GM21423 (cell line): ENCODE measurements around the gene COX6B2.

Experiments used
- ATAC-seq: cut with Tn5 transposase; IDR thresholded peaks from one replicate; pipeline ENCODE4 v1.9.1; 2021; ENCODE audit warnings: mild to moderate bottlenecking, moderate library complexity; ENCODE audit not compliant: unreplicated experiment

COX6B2 gene

GRCh38 chr19:55362990-55363716 lies 8.6 kb upstream of the COX6B2 start, which contains the start of gene GARIN5B:
TSS of gene GARIN5B (minus strand) at chr19:55363260. CDS start at chr19:55363066, 194 bp downstream.
- ATAC-seq: no peak

GRCh38 chr19:55362174-55362989 lies 7.9 kb upstream of the COX6B2 start:
- ATAC-seq: no peak

- no peak for ATAC-seq
Observed at GRCh38 chr19:55360902-55361301, 6.4 kb upstream of the COX6B2 start.

- no peak for ATAC-seq
Observed at GRCh38 chr19:55358943-55359908, 4.7 kb upstream of the COX6B2 start.

DNA sequence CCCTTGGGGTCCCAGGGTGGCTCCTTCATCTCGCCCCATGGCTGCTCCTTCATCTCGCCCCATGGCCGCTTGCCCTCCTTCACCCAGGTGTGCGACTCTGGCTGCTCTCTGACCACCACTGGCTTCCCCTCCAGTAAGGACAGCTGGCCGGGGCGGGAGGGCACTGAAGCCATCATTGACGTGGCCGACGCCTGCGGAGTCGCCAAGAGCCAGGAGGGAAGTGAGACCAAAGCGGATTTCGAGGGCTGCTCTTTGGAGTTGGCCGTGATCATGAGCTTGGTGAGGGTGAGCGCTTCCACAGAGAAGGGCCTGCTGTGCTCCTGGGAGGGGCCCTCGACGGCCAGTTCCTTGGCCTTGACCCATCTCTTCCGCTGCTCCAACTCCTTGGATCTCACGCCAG lies 4.0 kb upstream of the COX6B2 start:
- no peak for ATAC-seq

- ATAC-seq: no peak
Observed at GRCh38 chr19:55355213-55355821, 798 bp upstream of the COX6B2 start.

DNA sequence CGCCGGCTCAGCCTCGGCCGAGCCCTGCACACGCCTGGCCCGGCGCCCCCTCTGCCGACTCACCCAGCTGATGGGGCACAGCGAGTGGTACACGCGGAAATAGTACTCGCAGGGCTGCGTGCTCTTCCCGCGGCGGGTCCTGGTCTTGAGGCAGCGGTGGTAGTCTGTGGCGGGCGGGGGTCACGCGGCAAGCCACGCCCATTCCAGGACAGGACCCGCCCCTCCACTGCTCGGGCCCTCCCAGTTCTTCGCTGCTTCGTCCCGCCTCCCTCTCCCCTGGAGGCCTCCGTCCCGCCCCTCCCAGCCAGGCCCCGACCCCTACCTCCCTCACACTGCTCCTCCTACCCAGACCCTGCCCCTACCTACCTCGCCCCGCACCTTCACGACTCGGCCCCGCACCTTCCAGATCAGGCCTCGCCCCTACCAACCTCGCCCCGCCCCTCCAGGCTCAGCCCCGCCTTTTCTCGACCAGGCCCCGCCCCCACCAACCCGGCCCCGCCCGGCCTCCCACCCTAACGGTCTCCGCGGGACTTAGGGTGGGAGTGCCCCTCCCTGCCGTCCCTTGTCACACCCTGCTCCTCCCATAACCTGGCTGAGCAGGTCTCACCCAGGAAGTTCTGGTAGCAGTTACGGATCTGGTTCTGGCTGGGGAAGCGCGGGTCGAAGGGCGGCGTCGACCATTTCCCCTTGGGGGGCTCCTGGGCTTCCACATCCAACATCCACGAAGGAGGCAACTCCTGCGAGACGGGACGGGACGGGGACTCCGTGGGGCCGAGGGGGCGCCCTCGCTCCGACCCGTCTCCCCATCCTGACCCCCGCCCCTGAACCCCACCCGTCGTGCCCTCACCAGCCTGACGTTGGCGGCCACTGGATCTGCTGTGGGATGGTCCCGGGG lies 469 bp downstream of the COX6B2 start:
- ATAC-seq: no peak

GRCh38 chr19:55353356-55353802 lies 1.1 kb downstream of the COX6B2 start:
- ATAC-seq: no peak

DNA sequence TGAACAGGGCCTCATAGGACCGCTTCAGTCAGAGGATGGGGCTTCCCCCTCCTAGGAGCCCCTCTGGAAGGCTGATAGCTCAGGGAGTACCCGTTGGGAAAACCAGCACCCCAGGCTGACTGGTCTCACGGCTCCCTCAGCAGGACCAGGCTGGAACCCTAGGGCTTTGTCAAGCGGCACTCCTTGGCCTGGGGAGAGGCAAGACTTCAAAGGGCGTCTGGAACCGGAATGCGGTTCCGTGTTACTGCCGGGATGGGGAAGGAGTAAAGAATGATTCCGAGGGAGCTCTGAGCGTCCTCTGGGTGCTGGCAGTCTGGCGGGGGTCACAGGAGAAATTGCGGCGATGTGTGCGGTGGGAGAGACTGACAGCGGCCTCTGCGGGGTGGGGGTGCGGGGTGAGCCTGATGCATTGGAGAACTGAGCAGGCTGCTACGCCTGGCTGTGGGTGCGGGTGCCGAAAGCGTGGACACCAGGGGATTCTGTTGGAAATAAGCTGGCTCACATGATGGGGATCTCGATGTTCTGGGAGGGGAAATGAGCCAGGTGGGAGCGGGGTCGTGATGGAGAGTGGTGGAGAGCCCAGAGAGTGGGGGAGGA lies 1.9 kb downstream of the COX6B2 start:
- no peak for ATAC-seq

DNA sequence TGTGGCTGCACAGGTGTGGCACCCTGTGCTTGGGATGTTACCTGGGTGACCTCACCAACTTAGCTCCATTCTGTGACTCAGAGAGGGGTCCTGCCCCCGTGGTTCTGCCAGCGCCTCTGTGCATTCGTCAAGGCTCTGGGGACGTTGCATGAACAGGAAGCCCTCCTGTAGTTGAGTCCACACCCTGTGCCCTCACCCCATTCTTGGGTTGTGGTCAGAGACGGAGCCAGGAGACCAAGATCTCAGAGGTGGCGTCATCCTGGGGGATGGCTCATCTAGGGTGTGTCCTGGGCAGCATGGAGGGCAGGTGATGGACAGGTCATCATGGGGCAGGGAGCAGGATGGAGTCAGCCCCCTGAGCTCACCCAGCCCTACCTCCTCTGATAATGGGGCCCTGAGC lies 2.5 kb downstream of the COX6B2 start:
- ATAC-seq: no peak

DNA sequence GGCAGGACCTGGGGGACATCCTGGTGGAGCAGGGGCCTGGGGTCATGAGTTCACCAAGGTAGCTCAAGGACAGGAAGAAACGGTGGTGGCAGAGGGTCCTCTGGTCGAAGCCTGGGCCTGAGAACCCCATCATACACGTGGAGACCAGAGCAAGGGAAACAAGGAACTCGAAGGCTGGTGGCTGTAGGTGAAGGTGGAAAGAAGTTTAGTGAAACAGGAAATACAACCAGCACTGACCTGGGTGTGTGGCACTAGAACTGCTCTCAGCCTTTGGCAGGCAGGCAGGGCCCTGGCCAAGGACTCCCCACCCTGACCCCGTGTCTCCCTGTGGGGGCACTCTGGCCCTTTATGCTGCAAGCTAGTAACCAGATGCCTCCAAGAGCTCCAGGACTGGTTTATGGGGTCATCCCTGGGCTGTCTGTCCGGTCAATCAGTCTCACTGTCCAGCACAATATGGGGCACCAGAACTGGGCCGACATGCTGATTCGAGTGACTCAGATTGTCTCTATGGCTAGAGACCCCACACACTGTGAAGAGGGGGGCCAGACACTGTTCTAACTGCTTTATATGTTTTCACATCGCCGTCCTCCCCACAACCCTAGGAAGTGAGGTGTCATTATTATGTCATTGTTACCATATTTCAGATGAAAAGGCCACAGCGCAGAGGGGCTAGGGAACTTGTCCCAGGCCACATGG lies 3.8 kb downstream of the COX6B2 start:
- no peak for ATAC-seq

DNA sequence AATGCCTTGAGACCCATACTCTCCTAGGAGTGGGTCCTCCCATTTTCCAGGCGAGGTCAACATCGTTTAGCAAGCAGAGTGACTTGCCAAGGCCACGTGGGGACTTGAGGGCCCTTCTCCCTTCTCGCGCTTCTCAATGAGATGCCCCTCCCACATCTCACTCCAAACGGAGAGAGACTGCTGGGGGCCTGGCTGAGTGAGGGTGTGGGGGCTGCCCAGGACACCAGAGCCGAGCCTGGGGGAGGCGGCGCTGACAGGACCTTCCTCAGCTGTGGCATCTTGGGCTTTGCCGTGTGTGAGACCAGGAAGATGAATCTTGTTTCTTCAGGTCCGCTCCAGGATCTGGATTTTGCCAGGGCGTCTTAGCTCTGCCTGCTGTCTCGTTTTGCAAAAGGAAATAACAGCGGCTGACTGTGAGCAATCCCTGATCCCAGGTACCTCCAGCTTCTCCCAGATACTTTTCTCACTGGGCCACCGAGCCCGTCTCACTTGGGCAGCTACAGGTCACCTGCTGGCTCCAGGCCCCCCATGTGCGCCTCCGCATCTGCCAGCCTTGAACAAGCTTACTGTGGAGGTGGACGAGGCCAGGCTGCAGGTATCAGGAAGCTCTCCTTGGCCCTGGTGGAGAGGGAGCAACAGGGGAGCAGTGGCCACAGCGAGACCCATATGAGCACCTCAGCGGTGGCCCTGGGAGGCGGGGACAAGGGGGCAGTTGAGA lies 6.0 kb downstream of the COX6B2 start:
- ATAC-seq: no peak

DNA sequence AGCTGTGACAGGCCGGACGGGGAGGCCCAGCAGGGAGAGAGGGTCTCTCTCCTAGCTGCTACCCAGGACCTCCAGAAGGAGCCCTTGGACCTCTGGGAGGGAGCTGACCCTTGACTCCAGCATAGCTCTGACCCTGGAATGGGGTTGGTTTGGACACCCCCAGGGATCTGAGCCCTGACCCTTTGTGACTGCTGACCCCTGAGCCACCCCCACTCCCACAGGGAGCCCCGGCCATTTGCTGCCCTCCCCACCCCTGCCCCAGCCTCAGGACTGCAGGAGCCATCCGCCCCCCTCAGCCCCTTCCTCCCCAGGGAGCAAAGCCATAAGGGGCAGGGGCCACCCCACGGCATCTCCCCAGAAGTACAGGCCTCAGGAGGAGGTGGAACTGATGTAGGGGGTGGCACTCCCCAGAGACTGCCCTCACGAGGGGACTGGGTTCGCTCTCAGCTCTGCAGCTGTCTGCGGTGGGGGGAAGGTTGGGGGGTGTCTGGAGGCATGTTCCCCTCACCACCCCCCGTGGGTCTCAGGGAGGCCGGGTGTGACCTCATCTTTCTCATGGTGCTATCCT lies 7.0 kb downstream of the COX6B2 start:
- no peak for ATAC-seq

DNA sequence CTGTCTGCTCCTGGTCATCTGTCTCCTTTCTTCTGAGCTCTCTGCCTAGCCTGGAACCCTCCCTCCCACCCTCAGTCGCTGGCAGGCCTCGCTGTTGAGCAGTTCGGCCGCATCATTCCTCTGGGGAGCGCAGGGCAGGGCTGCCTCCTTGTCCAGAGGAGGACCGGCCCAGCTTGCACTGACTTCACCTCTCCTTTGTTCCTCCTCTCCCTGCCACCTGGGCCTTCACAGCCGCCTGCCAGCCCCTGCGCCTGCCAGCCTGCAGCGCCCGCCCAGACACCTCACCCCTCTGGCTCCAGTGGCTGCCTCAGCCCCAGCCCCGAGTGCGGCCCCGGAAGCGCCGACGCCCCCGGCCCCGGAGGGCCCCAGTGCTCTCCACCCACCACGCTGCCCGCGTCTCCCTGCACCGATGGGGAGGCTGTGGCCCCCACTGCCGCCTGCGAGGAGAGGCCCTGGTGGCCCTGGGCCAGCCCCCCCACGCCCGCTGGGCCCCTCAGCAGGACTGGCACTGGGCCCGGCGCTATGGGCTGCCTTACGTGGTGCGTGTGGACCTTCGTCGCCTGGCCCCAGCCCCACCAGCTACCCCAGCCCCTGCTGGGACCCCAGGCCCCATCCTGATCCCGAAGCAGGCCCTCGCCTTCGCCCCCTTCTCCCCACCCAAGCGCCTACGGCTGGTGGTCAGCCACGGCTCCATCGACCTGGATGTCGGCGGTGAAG lies 7.6 kb downstream of the COX6B2 start:
- ATAC-seq: no peak

DNA sequence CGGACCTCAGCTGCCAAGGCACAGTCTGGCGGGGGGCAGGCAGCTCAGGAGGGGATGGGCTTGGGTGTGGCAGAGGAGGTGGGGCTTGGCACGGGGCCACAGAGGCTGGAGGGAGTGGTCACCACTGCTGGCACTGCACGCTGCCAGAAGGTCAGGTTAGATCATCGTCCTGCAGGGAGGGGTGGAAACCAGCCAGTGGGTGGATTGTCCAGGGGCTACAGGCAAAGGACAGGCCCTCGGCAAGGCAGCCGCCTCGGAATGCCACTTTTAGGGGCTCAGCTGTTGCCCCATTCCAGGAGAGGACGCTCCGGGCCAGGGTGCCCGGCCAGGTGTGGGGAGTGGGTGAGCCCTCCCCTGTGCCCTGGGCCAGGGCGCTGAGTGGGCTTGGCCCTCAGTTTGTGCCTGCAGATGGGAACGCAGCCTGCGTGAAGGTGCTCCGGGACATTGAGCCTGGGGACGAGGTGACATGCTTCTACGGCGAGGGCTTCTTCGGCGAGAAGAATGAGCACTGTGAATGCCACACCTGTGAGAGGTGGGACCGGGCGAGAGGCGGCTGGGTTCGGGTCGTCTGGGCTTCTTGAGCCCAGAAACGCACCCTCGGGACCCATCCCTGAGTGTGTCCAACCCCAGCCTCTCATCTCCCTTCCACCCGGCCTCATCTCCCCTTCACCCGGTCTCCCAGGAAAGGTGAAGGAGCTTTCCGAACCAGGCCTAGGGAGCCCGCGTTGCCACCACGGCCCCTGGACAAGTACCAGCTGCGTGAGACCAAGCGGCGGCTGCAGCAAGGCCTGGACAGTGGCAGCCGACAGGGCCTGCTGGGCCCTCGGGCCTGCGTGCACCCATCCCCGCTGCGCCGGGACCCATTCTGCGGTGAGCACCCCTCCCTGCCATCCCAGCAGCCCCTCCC lies 8.4 kb downstream of the COX6B2 start:
- ATAC-seq: no peak
